GM19452 (cell line): ENCODE measurements around the gene POTEE.
"Not testable (repeated sequence)": the region's sequence is repeated elsewhere in the genome, so short reads cannot be mapped to it uniquely, and the experiment has no call there.

Experiments used
- ATAC-seq: cut with Tn5 transposase; IDR thresholded peaks from one replicate; pipeline ENCODE4 v1.9.1; 2021; ENCODE audit not compliant: unreplicated experiment

The POTEE gene

GRCh38 chr2:131209030-131209772, at the start of gene POTEE:
TSS of gene POTEE (plus strand) at chr2:131209536. CDS start at chr2:131218403, 8,867 bp downstream.
- not testable (repeated sequence) for ATAC-seq

GRCh38 chr2:131165562-131165961, 43.8 kb upstream of the POTEE start:
- ATAC-seq = not testable (repeated sequence)

GRCh38 chr2:131168538-131168937, 40.8 kb upstream of the POTEE start:
- no peak for ATAC-seq

- not testable (repeated sequence) for ATAC-seq
Measured at GRCh38 chr2:131178050-131178449, 31.3 kb upstream of the POTEE start.

- ATAC-seq = not testable (repeated sequence)
Measured at GRCh38 chr2:131178721-131179418, 30.5 kb upstream of the POTEE start.

- not testable (repeated sequence) for ATAC-seq
Measured at GRCh38 chr2:131181451-131181850, 27.9 kb upstream of the POTEE start.

GRCh38 chr2:131193421-131193820, 15.9 kb upstream of the POTEE start:
- ATAC-seq = not testable (repeated sequence)

GRCh38 chr2:131196186-131196585, 13.2 kb upstream of the POTEE start:
- ATAC-seq = not testable (repeated sequence)

- no peak for ATAC-seq
Measured at GRCh38 chr2:131201098-131201497, 8.2 kb upstream of the POTEE start.

- ATAC-seq = not testable (repeated sequence)
Measured at GRCh38 chr2:131207839-131208238, 1.5 kb upstream of the POTEE start.

- ATAC-seq = not testable (repeated sequence)
Measured at GRCh38 chr2:131209773-131210104, 403 bp downstream of the POTEE start.

- ATAC-seq = not testable (repeated sequence)
Measured at GRCh38 chr2:131210434-131211211, 1.3 kb downstream of the POTEE start.

- ATAC-seq = not testable (repeated sequence)
Measured at GRCh38 chr2:131217238-131217986, 8.1 kb downstream of the POTEE start.

GRCh38 chr2:131235543-131236449, 26.5 kb downstream of the POTEE start:
- ATAC-seq = not testable (repeated sequence)
